ENCODE data around the gene MARCHF3.
"Not testable (repeated sequence)": the region's sequence is repeated elsewhere in the genome, so short reads cannot be mapped to it uniquely, and the experiment has no call there.

DNA sequence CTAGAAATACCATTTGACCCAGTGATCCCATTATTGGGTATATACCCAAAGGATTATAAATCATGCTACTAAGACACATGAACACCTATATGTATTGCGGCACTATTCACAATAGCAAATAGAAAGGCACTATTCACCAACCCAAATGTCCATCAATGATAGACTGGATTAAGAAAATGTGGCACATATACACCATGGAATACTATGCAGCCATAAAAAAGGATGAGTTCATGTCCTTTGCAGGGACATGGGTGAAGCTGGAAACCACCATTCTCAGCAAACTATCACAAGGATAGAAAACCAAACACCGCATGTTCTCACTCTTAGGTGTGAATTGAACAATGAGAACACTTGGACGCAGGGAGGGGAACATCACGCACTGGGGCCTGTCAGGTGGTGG lies 13.6 kb downstream of the MARCHF3 start:
- TF ChIP-seq CTCF (IDR thresholded peaks at IDR 0.05; ENCODE audit: extremely low read depth in 1 of 2, insufficient read depth in 1 of 2, low read depth in 1 of 2, low read length in 2 of 2); POLR2A (IDR thresholded peaks at IDR 0.05; ENCODE audit: low read depth, low read length); GATA2 (IDR thresholded peaks at IDR 0.05; ENCODE audit: insufficient read depth, insufficient read length, low read depth, low read length): not testable (repeated sequence)

Measured in endothelial cell of umbilical vein (primary cell).